Measurements from ENCODE around the gene CLEC2A.

The CLEC2A gene

GRCh38 chr12:9911708-9912107, 20.5 kb downstream of the CLEC2A start:
- DNase-seq (ENCODE audit: insufficient read length, low spot score): no peak
- TF ChIP-seq TAF1 (IDR thresholded peaks at IDR 0.05; ENCODE audit: low read depth, low read length) (no peak), POLR2AphosphoS5 (IDR thresholded peaks at IDR 0.05; ENCODE audit: low read depth, low read length) (no peak), POLR2A (IDR thresholded peaks at IDR 0.05; ENCODE audit: low read depth, low read length) (no peak), POU2F2 (IDR thresholded peaks at IDR 0.05; ENCODE audit: low read depth, low read length) (no peak), SPI1 (IDR thresholded peaks at IDR 0.05; ENCODE audit: low read depth, low read length) (no peak), PAX5 (IDR thresholded peaks at IDR 0.05; ENCODE audit: insufficient read depth, low read length, severe bottlenecking) (no peak)
- FAIRE-seq: no peak

DNA sequence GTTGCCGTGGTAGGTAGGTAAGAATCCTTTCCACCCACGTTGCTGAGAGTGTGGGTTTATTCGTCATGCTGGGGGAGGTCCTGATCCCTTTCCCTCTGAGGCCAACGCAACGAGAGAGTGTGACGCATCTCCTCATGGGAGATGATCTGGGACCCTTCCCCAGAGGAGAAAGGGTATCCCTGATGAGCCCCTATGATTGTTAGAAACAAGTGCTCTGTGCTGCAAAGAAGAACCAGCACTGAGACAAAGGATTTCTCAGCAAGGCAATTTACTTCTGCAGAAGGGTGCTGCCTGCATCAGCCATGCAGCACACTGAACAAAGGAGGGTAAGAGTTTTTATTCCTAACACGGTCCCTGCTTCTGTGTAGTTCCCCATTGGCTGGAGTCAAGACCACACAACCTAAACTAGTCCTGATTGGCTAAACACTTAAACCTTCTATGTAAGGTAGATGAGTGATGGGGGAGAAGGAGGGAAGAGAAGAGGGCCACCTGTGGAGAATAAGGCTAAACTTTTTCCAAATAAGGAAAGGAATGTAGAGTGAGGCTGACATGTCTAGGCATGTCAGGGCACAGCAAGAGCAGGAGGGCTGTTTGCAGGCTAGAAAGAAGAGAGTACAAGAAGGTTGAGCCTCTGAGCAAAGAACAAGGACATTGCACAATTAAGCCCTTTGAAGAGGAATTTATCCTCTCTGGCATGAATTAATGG, 21.3 kb downstream of the CLEC2A start:
- DNase-seq (ENCODE audit: insufficient read length, low spot score) (no peak), FAIRE-seq (no peak)
- TF ChIP-seq TAF1 (IDR thresholded peaks at IDR 0.05; ENCODE audit: low read depth, low read length) (no peak), POLR2A (IDR thresholded peaks at IDR 0.05; ENCODE audit: low read depth, low read length) (no peak), PAX5 (IDR thresholded peaks at IDR 0.05; ENCODE audit: insufficient read depth, low read length, severe bottlenecking) (no peak), POU2F2 (IDR thresholded peaks at IDR 0.05; ENCODE audit: low read depth, low read length) (no peak), SPI1 (IDR thresholded peaks at IDR 0.05; ENCODE audit: low read depth, low read length) (no peak), POLR2AphosphoS5 (IDR thresholded peaks at IDR 0.05; ENCODE audit: low read depth, low read length) (no peak)

DNA sequence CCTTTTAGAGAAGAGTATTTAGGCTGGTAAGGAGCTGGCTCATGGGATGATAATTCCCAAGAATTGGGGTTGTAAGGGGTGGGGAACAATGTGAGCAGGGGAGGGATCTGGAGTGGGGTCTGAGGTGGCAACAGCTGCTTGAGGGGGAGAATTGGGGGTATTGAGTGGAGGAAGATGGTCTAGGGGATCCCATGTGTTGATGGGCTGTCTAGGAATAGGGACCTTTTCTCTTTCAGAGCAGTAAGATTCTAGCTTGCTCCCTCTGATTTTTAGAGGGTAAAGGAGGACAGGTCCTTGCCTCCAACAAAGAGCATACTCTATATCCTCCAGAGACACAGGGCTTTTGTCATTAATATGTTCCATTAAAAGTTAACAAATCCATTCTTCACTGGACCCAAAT, 22.4 kb downstream of the CLEC2A start:
- FAIRE-seq: no peak
- TF ChIP-seq TAF1 (IDR thresholded peaks at IDR 0.05; ENCODE audit: low read depth, low read length) (no peak), PAX5 (IDR thresholded peaks at IDR 0.05; ENCODE audit: insufficient read depth, low read length, severe bottlenecking) (no peak), POLR2AphosphoS5 (IDR thresholded peaks at IDR 0.05; ENCODE audit: low read depth, low read length) (no peak), SPI1 (IDR thresholded peaks at IDR 0.05; ENCODE audit: low read depth, low read length) (no peak), POLR2A (IDR thresholded peaks at IDR 0.05; ENCODE audit: low read depth, low read length) (no peak), POU2F2 (IDR thresholded peaks at IDR 0.05; ENCODE audit: low read depth, low read length) (no peak)

GRCh38 chr12:9908350-9908749, 23.8 kb downstream of the CLEC2A start:
- FAIRE-seq (no peak), DNase-seq (ENCODE audit: insufficient read length, low spot score) (no peak)
- TF ChIP-seq POLR2AphosphoS5 (IDR thresholded peaks at IDR 0.05; ENCODE audit: low read depth, low read length) (no peak), POLR2A (IDR thresholded peaks at IDR 0.05; ENCODE audit: low read depth, low read length) (no peak), SPI1 (IDR thresholded peaks at IDR 0.05; ENCODE audit: low read depth, low read length) (no peak), POU2F2 (IDR thresholded peaks at IDR 0.05; ENCODE audit: low read depth, low read length) (no peak), TAF1 (IDR thresholded peaks at IDR 0.05; ENCODE audit: low read depth, low read length) (no peak), PAX5 (IDR thresholded peaks at IDR 0.05; ENCODE audit: insufficient read depth, low read length, severe bottlenecking) (no peak)

More for the DNA sequence above, 22.4 kb downstream of the CLEC2A start:
- no peak for DNase-seq (ENCODE audit: insufficient read length, low spot score)

- FAIRE-seq (no peak), DNase-seq (ENCODE audit: insufficient read length, low spot score) (no peak)
- TF ChIP-seq PAX5 (IDR thresholded peaks at IDR 0.05; ENCODE audit: insufficient read depth, low read length, severe bottlenecking) (no peak), POU2F2 (IDR thresholded peaks at IDR 0.05; ENCODE audit: low read depth, low read length) (no peak), POLR2A (IDR thresholded peaks at IDR 0.05; ENCODE audit: low read depth, low read length) (no peak), TAF1 (IDR thresholded peaks at IDR 0.05; ENCODE audit: low read depth, low read length) (no peak), POLR2AphosphoS5 (IDR thresholded peaks at IDR 0.05; ENCODE audit: low read depth, low read length) (no peak), SPI1 (IDR thresholded peaks at IDR 0.05; ENCODE audit: low read depth, low read length) (no peak)
Observed at GRCh38 chr12:9907769-9908168, 24.4 kb downstream of the CLEC2A start.

- TF ChIP-seq POU2F2 (IDR thresholded peaks at IDR 0.05; ENCODE audit: low read depth, low read length): no peak
- TF ChIP-seq SPI1 (IDR thresholded peaks at IDR 0.05; ENCODE audit: low read depth, low read length): no peak
- TF ChIP-seq PAX5 (IDR thresholded peaks at IDR 0.05; ENCODE audit: insufficient read depth, low read length, severe bottlenecking): no peak
- no peak for TF ChIP-seq TAF1 (IDR thresholded peaks at IDR 0.05; ENCODE audit: low read depth, low read length)
- TF ChIP-seq POLR2A (IDR thresholded peaks at IDR 0.05; ENCODE audit: low read depth, low read length): no peak
- TF ChIP-seq POLR2AphosphoS5 (IDR thresholded peaks at IDR 0.05; ENCODE audit: low read depth, low read length): no peak
- DNase-seq (ENCODE audit: insufficient read length, low spot score): no peak
- FAIRE-seq: no peak
Observed at GRCh38 chr12:9906873-9907272, 25.3 kb downstream of the CLEC2A start.

DNA sequence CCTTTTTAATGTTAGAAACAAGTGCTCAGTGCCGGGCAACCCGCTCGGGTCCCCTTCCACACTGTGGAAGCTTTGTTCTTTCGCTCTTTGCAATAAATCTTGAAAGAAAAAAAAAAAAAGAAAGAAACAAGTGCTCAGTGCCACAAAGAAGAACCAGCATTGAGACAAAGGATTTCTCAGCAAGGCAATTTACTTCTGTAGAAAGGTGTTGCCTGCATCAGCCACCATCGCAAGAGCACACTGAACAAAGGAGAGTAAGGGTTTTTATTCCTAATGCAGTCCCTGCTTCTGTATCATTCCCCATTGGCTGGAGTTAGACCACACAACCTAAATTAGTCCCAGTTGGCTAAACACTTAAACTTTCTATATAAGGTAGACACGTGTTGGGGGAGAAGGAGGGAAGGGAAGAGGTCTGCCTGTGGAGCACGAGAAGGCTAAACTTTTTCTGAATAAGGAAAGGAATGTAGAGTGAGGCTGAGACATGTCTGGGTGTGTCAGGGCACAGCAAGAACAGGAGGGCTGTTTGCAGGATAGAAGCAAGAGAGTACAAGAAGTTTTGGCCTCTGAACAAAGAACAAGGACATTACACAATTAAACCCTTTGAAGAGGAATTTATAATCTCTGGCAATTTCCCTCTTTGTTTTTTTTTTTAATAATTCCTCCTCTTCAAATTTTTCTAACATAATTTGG, 29.5 kb downstream of the CLEC2A start:
- no peak for DNase-seq (ENCODE audit: insufficient read length, low spot score)
- TF ChIP-seq POLR2A (IDR thresholded peaks at IDR 0.05; ENCODE audit: low read depth, low read length): no peak
- no peak for TF ChIP-seq PAX5 (IDR thresholded peaks at IDR 0.05; ENCODE audit: insufficient read depth, low read length, severe bottlenecking)
- no peak for TF ChIP-seq SPI1 (IDR thresholded peaks at IDR 0.05; ENCODE audit: low read depth, low read length)
- TF ChIP-seq POU2F2 (IDR thresholded peaks at IDR 0.05; ENCODE audit: low read depth, low read length): no peak
- no peak for TF ChIP-seq TAF1 (IDR thresholded peaks at IDR 0.05; ENCODE audit: low read depth, low read length)
- no peak for FAIRE-seq

DNA sequence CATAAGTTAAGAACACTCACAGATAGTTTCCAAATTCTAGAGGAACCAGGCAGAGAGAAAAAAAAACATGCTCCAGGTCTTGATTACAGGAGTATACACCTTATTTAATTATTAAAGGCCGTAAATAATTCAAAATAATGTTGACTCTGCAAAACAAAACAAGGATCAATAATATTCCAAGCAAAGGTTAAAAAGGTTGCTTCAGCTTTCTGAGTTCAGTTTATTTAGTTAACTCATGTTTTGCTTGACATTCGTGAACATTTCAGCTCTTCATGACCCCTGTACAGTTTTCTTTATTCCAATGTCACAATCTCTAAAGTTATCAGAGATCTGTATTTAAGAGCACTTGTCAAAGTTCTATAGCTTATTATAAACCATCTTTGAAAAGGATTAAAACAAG, 31.2 kb downstream of the CLEC2A start:
- no peak for TF ChIP-seq SPI1 (IDR thresholded peaks at IDR 0.05; ENCODE audit: low read depth, low read length)
- TF ChIP-seq PAX5 (IDR thresholded peaks at IDR 0.05; ENCODE audit: insufficient read depth, low read length, severe bottlenecking): no peak
- no peak for TF ChIP-seq TAF1 (IDR thresholded peaks at IDR 0.05; ENCODE audit: low read depth, low read length)
- TF ChIP-seq POLR2A (IDR thresholded peaks at IDR 0.05; ENCODE audit: low read depth, low read length): no peak
- TF ChIP-seq POU2F2 (IDR thresholded peaks at IDR 0.05; ENCODE audit: low read depth, low read length): no peak
- TF ChIP-seq POLR2AphosphoS5 (IDR thresholded peaks at IDR 0.05; ENCODE audit: low read depth, low read length): no peak
- FAIRE-seq: no peak
- no peak for DNase-seq (ENCODE audit: insufficient read length, low spot score)

DNA sequence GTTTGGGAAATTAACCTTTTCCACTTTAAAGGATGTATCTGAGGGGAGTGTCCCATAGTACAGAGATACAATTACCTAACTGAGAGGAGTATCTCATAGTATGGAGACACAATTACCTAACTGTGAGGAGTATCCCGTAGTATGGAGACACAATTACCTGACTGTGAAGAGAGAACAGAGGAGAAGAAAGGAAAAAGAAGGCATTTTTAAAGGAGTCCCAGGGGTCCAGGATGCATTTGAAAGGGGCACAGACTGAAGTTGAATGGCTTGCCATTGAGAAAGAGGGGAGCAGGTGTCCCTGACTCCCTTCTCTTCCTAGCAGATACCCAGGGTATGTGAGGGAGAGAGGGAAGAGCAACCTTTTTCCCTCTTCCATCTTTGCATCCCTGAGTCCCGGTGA, 33.0 kb downstream of the CLEC2A start:
- FAIRE-seq (no peak), DNase-seq (ENCODE audit: insufficient read length, low spot score) (no peak)
- TF ChIP-seq POLR2AphosphoS5 (IDR thresholded peaks at IDR 0.05; ENCODE audit: low read depth, low read length): no peak
- no peak for TF ChIP-seq PAX5 (IDR thresholded peaks at IDR 0.05; ENCODE audit: insufficient read depth, low read length, severe bottlenecking)
- TF ChIP-seq SPI1 (IDR thresholded peaks at IDR 0.05; ENCODE audit: low read depth, low read length): no peak
- TF ChIP-seq POLR2A (IDR thresholded peaks at IDR 0.05; ENCODE audit: low read depth, low read length): no peak
- no peak for TF ChIP-seq POU2F2 (IDR thresholded peaks at IDR 0.05; ENCODE audit: low read depth, low read length)
- TF ChIP-seq TAF1 (IDR thresholded peaks at IDR 0.05; ENCODE audit: low read depth, low read length): no peak
